ENCODE measurements around the gene RUSC1.

DNA sequence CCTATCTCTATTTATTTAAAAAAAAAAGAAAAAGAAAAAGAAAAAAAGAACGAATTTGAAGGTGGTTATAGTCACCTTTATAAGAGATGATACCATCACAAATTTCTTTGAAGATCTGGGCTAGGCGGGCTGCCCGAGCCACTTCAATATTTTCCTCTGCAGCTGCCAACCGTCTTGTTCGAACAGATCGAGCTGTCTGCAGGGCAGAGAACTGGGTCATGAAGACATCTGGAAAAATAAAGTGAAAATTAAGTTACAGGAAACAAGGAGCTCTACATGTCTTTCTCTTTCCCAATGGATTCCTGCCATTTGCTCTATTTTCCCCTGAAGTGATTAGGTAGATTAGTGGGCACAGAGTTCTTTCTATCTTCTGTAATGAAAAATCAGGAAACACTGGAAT, 31.9 kb downstream of the RUSC1 start:
- TF ChIP-seq, protein P1, sequence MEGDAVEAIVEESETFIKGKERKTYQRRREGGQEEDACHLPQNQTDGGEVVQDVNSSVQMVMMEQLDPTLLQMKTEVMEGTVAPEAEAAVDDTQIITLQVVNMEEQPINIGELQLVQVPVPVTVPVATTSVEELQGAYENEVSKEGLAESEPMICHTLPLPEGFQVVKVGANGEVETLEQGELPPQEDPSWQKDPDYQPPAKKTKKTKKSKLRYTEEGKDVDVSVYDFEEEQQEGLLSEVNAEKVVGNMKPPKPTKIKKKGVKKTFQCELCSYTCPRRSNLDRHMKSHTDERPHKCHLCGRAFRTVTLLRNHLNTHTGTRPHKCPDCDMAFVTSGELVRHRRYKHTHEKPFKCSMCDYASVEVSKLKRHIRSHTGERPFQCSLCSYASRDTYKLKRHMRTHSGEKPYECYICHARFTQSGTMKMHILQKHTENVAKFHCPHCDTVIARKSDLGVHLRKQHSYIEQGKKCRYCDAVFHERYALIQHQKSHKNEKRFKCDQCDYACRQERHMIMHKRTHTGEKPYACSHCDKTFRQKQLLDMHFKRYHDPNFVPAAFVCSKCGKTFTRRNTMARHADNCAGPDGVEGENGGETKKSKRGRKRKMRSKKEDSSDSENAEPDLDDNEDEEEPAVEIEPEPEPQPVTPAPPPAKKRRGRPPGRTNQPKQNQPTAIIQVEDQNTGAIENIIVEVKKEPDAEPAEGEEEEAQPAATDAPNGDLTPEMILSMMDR (IDR thresholded peaks at IDR 0.05), result no peak
- TF ChIP-seq EZH2 (IDR thresholded peaks at IDR 0.05; ENCODE audit: borderline replicate concordance, insufficient read depth, low read depth, low read length, poor library complexity, severe bottlenecking), result no peak
